ENCODE results near the gene SNTA1.

GRCh38 chr20:33443006-33443511 lies 504 bp downstream of the SNTA1 start:
- TF ChIP-seq CTCF (IDR thresholded peaks at IDR 0.05 in 4 of 5, conservative IDR thresholded peaks at IDR 0.05 in 1 of 5) = no peak
- no peak for TF ChIP-seq POLR2A (IDR thresholded peaks at IDR 0.05)
